Measurements from ENCODE around the gene CEMIP. TPM values are rescaled to one million over a fixed set of nuclear protein-coding genes. Genes with fewer than 3 reads are reported as not detected.
A peak's percentile ranks its signal among the peaks of the same experiment; 100 is the strongest.

Gene CEMIP
- total and polyA plus RNA-seq, 2 of the 8 experiments (the other 6 are each of a cell fraction or from before 2014, with no cell fraction given) = 0.11 to 0.60 TPM

DNA sequence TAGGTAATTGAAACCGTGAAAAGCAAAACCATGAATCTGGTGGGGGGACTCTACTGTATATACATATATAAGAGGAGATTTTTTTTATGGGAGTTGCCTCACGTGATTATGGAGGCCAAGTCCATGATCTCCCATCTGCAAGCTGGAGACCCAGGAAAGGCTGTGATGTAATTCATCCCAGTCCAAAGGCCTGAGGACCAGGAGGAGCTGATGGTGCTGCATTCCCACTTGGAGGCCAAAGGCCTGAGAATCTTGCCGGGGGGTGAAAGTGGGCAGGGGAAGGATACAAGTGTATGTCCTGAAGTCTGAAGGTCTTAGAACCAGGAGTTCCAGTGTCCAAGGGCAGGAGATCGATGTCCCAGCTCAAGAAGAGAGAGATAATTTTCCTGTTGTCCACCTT, 37.1 kb upstream of the CEMIP start:
- H2AK5ac ChIP-seq (ENCODE audit: low read depth, low read length) = no peak overlapping the region
- H3K9ac ChIP-seq (replicated peaks in 1 of 4; ENCODE audit: extremely low read depth in 1 of 4, low read depth in 3 of 4, low read length in 3 of 4) = no peak overlapping the region
- DNase-seq (ENCODE audit: low read depth in 1 of 2, low spot score in 2 of 2) (peak in 1 of 2 experiments; percentile 29), FAIRE-seq (no peak)
- H3K9me3 ChIP-seq (ENCODE audit: insufficient read depth in 2 of 2, low read depth in 1 of 2, low read length in 1 of 2) = 0 out of 4 replicates have a peak, but pooled peaks cover 0 to 4% of the 10 kb centered on the region in 2 experiments
- H3K4me3 ChIP-seq (ENCODE audit: extremely low read depth in 1 of 4, insufficient read depth in 2 of 4, low read depth in 3 of 4, low read length in 4 of 4) = no peak overlapping the region
- no peak overlapping the region for H3K14ac ChIP-seq (ENCODE audit: insufficient read length)
- H3K36me3 ChIP-seq (ENCODE audit: control insufficient read depth in 2 of 4, insufficient read depth in 4 of 4, low read length in 3 of 4) = no peaks in the 10 kb centered on the region
- ChIA-PET CTCF (ENCODE audit: partially characterized antibody) (interaction anchor here (0.6 to 1.2 kb wide), 2 partner anchors 64 to 175 kb away, joined by 3 to 4 read pairs; no protein-coding TSS in a partner anchor), POLR2A (ENCODE audit: partially characterized antibody) (no interaction called here)
- H3K23ac ChIP-seq (ENCODE audit: insufficient read length) = no peak overlapping the region
- no peak overlapping the region for H3K56ac ChIP-seq (replicated peaks; ENCODE audit: insufficient read length, low read depth, low read length)
- no peak overlapping the region for H4K8ac ChIP-seq (ENCODE audit: extremely low read depth, insufficient read depth, low read length)
- TF ChIP-seq HDAC6 (IDR thresholded peaks at IDR 0.05; ENCODE audit: low read depth, low read length) (no peak), SP2 (IDR thresholded peaks at IDR 0.05; ENCODE audit: low read length) (no peak), SIRT6 (IDR thresholded peaks at IDR 0.05; ENCODE audit: low read length) (no peak), POU5F1 (IDR thresholded peaks at IDR 0.05; ENCODE audit: low read depth, low read length) (no peak), RFX5 (IDR thresholded peaks at IDR 0.05; ENCODE audit: borderline replicate concordance, low read depth, low read length) (no peak), CBX5 (IDR thresholded peaks at IDR 0.05; ENCODE audit: low read depth, low read length) (no peak), JUN (IDR thresholded peaks at IDR 0.05; ENCODE audit: low read depth, low read length) (no peak), CHD2 (IDR thresholded peaks at IDR 0.05; ENCODE audit: low read length) (no peak), KDM1A (IDR thresholded peaks at IDR 0.05; ENCODE audit: borderline replicate concordance, low read length) (no peak), EP300 (IDR thresholded peaks at IDR 0.05; ENCODE audit: borderline replicate concordance in 1 of 2, low read depth in 2 of 2, low read length in 2 of 2) (no peak), PHF8 (conservative IDR thresholded peaks at IDR 0.05; ENCODE audit: low read depth, low read length) (no peak), MAFK (IDR thresholded peaks at IDR 0.05; ENCODE audit: low read depth, low read length) (no peak), ZNF274 (IDR thresholded peaks at IDR 0.05; ENCODE audit: borderline replicate concordance, extremely low read depth, low read length) (no peak), BACH1 (IDR thresholded peaks at IDR 0.05; ENCODE audit: low read length) (no peak)
- H2BK20ac ChIP-seq (ENCODE audit: low read length) = no peak overlapping the region
- H4K20me1 ChIP-seq (replicated peaks in 1 of 2; ENCODE audit: control insufficient read depth in 1 of 2, insufficient read depth in 2 of 2, low read length in 2 of 2) = no peaks in the 10 kb centered on the region
- H3K27ac ChIP-seq (ENCODE audit: low read depth, low read length) = no peak overlapping the region
- no peak overlapping the region for H2BK15ac ChIP-seq (ENCODE audit: low read length)
- 96% methylated on average over 4 of the region's 4 CpGs; no CpG with 5 or more reads in 1 of the 2 experiments for WGBS, 2 experiments (ENCODE audit: extremely low coverage in 1 of 2, insufficient coverage in 1 of 2, insufficient read length in 1 of 2, insufficient replicate concordance in 2 of 2, low coverage in 1 of 2, low lambda C conversion rate in 2 of 2, missing lambda C conversion rate in 1 of 2)
- H2AFZ ChIP-seq (ENCODE audit: low read length) = no peak overlapping the region
- peaks cover 0 to 5% (median 1%) of the 10 kb centered on the region in 4 experiments; a peak in 3 of 7 replicates for H3K4me1 ChIP-seq (replicated peaks in 1 of 4; ENCODE audit: control insufficient read depth in 3 of 4, insufficient read depth in 4 of 4, low read length in 3 of 4)
- H3K4ac ChIP-seq (replicated peaks; ENCODE audit: insufficient read length, low read depth, low read length) = no peak overlapping the region
- peaks cover 2% of the 10 kb centered on the region for H3K79me1 ChIP-seq (ENCODE audit: low read depth, low read length)
- no peak overlapping the region for H4K91ac ChIP-seq (replicated peaks; ENCODE audit: insufficient read length, low read length)
- H3K27me3 ChIP-seq (replicated peaks in 1 of 4; ENCODE audit: control insufficient read depth in 3 of 4, extremely low read depth in 1 of 4, insufficient read depth in 3 of 4, low read length in 3 of 4) = no peaks in the 10 kb centered on the region
- 0 out of 4 replicates have a peak, but pooled peaks cover 0 to 3% of the 10 kb centered on the region in 2 experiments for H3K79me2 ChIP-seq (ENCODE audit: control insufficient read depth in 1 of 2, insufficient read depth in 2 of 2, low read length in 2 of 2)
- no peaks in the 10 kb centered on the region for H3K23me2 ChIP-seq (ENCODE audit: low read depth, low read length)
- H2BK5ac ChIP-seq (ENCODE audit: low read depth, low read length) = no peak overlapping the region
- H2BK12ac ChIP-seq (ENCODE audit: low read depth, low read length) = no peak overlapping the region
- no peak overlapping the region for H3K4me2 ChIP-seq (ENCODE audit: insufficient read depth in 1 of 2, low read depth in 2 of 2, low read length in 2 of 2)
- no peak overlapping the region for H3K18ac ChIP-seq (ENCODE audit: extremely low read depth, low read length)
- no peak overlapping the region for H2BK120ac ChIP-seq (replicated peaks; ENCODE audit: low read depth, low read length)
- no peak overlapping the region for H4K5ac ChIP-seq (ENCODE audit: insufficient read length, low read depth, low read length)
